Measurements from ENCODE around the gene PLIN5. TPM values are rescaled to one million over a fixed set of nuclear protein-coding genes. Genes with fewer than 3 reads are reported as not detected.

PLIN5 gene
- total RNA-seq, 1 experiment from 2014 or later = 8.1 TPM

DNA sequence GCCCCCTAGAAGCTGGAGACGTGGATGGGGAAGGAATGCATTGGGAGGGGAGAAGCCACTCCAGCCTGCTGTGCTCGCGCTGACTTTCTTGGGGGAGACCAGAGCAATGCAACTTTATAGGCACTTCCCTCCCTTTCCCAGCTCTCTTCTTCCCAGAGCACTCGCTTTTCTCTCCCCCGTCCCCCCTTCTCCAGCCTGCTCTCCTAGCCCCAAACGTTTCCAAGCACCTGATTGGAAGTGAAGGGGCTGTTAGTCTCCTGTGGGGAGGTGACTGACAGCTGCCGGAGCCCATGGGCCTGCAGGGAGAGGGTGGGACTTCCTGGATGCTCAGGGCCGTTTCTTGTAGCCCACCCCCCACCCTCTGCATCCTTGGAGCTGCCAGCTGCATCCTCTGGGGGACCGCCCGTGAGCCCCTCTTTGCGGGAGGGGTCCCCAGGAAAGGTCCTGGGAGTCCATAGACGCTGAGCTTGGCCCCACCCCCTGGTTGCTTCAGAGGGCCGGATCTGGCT, 60.5 kb downstream of the PLIN5 start:
- Histone ChIP-seq H3K9me3 (ENCODE audit: control insufficient read depth in 1 of 2, insufficient read depth in 1 of 2, low read depth in 1 of 2, low read length in 2 of 2) (no peaks in the 10 kb centered on the region), H3K9me2 (ENCODE audit: insufficient read depth) (no peaks in the 10 kb centered on the region), H3K27me3 (ENCODE audit: insufficient read depth, low read length) (no peaks in the 10 kb centered on the region), H3K36me3 (ENCODE audit: control insufficient read depth in 1 of 2, insufficient read depth in 2 of 2, low read length in 2 of 2) (peaks cover 11 to 18% of the 10 kb centered on the region in 2 experiments), H2AFZ (ENCODE audit: low read depth, low read length, poor library complexity, severe bottlenecking) (no peak overlapping the region), H3K9ac (ENCODE audit: low read length) (0 out of 2 replicates have a peak overlapping the region, but pooled peaks have one; percentile 14), H3K4me2 (ENCODE audit: low read length) (peak overlapping the region; percentile 99), H3K4me1 (ENCODE audit: control insufficient read depth in 1 of 2, insufficient read depth in 2 of 2, low read length in 2 of 2) (peaks cover 14 to 29% of the 10 kb centered on the region in 2 experiments), H3K4me3 (replicated peaks in 1 of 2; ENCODE audit: low read depth in 1 of 2, low read length in 2 of 2) (no peak overlapping the region), H3K79me2 (ENCODE audit: insufficient read depth, low read length) (peaks cover 27% of the 10 kb centered on the region), H4K20me1 (ENCODE audit: insufficient read depth) (no peaks in the 10 kb centered on the region), H3K27ac (ENCODE audit: low read depth, low read length) (peak overlapping the region; percentile 45; the same call in 1 of the 2 replicates)
- TF ChIP-seq RAD21 (IDR thresholded peaks at IDR 0.05; ENCODE audit: low read depth) (no peak), MAX (IDR thresholded peaks at IDR 0.05) (no peak), JUND (IDR thresholded peaks at IDR 0.05) (no peak), SP1 (IDR thresholded peaks at IDR 0.05; ENCODE audit: low read depth) (no peak; the same call in 1 of the 2 replicates), EGR1 (IDR thresholded peaks at IDR 0.05; ENCODE audit: low read depth) (no peak), SRF (IDR thresholded peaks at IDR 0.05; ENCODE audit: low read depth) (no peak), CBX3 (IDR thresholded peaks at IDR 0.05; ENCODE audit: low read depth) (no peak), ZFX (IDR thresholded peaks at IDR 0.05) (no peak), POLR2A (IDR thresholded peaks at IDR 0.05; ENCODE audit: borderline replicate concordance, extremely low read depth, insufficient read depth, insufficient read length) (no peak), TCF7L2 (IDR thresholded peaks at IDR 0.05; ENCODE audit: borderline replicate concordance, extremely low read depth, insufficient read depth, insufficient read length) (no peak), YY1 (IDR thresholded peaks at IDR 0.05; ENCODE audit: extremely low read depth, insufficient replicate concordance, low read depth, low read length) (no peak), EZH2 (IDR thresholded peaks at IDR 0.05) (no peak), REST (IDR thresholded peaks at IDR 0.05; ENCODE audit: low read depth) (no peak), CEBPB (IDR thresholded peaks at IDR 0.05; ENCODE audit: low read depth) (no peak), POLR2AphosphoS5 (IDR thresholded peaks at IDR 0.05; ENCODE audit: low read depth, low read length) (no peak), EZH2phosphoT487 (IDR thresholded peaks at IDR 0.05; ENCODE audit: borderline replicate concordance) (no peak), FOSL1 (IDR thresholded peaks at IDR 0.05; ENCODE audit: low read depth) (no peak)
- TF ChIP-seq, protein P1, sequence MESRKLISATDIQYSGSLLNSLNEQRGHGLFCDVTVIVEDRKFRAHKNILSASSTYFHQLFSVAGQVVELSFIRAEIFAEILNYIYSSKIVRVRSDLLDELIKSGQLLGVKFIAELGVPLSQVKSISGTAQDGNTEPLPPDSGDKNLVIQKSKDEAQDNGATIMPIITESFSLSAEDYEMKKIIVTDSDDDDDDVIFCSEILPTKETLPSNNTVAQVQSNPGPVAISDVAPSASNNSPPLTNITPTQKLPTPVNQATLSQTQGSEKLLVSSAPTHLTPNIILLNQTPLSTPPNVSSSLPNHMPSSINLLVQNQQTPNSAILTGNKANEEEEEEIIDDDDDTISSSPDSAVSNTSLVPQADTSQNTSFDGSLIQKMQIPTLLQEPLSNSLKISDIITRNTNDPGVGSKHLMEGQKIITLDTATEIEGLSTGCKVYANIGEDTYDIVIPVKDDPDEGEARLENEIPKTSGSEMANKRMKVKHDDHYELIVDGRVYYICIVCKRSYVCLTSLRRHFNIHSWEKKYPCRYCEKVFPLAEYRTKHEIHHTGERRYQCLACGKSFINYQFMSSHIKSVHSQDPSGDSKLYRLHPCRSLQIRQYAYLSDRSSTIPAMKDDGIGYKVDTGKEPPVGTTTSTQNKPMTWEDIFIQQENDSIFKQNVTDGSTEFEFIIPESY (IDR thresholded peaks at IDR 0.05; ENCODE audit: extremely low read depth, insufficient replicate concordance, low read length) = no peak
- TF ChIP-seq, protein P2, sequence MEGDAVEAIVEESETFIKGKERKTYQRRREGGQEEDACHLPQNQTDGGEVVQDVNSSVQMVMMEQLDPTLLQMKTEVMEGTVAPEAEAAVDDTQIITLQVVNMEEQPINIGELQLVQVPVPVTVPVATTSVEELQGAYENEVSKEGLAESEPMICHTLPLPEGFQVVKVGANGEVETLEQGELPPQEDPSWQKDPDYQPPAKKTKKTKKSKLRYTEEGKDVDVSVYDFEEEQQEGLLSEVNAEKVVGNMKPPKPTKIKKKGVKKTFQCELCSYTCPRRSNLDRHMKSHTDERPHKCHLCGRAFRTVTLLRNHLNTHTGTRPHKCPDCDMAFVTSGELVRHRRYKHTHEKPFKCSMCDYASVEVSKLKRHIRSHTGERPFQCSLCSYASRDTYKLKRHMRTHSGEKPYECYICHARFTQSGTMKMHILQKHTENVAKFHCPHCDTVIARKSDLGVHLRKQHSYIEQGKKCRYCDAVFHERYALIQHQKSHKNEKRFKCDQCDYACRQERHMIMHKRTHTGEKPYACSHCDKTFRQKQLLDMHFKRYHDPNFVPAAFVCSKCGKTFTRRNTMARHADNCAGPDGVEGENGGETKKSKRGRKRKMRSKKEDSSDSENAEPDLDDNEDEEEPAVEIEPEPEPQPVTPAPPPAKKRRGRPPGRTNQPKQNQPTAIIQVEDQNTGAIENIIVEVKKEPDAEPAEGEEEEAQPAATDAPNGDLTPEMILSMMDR (IDR thresholded peaks at IDR 0.05 in 2 of 3, conservative IDR thresholded peaks at IDR 0.05 in 1 of 3; ENCODE audit: borderline replicate concordance in 1 of 3, insufficient read depth in 1 of 3, low read depth in 2 of 3, low read length in 2 of 3) = no peak
- ChIA-PET RAD21 (ENCODE audit: low non-redundant PET in 1 of 2, low total read pairs in 2 of 2, uncharacterized antibody in 2 of 2, unreplicated experiment in 2 of 2) (no interaction called here), POLR2A (no interaction called here), CTCF (no interaction called here)
- ATAC-seq (no peak), DNase-seq (ENCODE audit: low read depth, low spot score) (no peak)
- intact Hi-C loops (cut with micrococcal nuclease) = no loop called here
- BruUV-seq (replicated peaks) = no TSS peak

Measured in HCT116 (cell line).